Heart left ventricle (tissue), 16 donors: ENCODE data around the gene IRAK2. TPM values are rescaled to one million over a fixed set of nuclear protein-coding genes. Genes with fewer than 3 reads are reported as not detected.

ENCODE experiments used
- ATAC-seq, 4 donors: fragments of 200-7000 bp; cut with Tn5 transposase; one replicate each; pipeline ENCODE4 v1.9.1; 2020 to 2022; ENCODE audit warnings: moderate library complexity in 4 of 4, mild to moderate bottlenecking in 3 of 4, moderate number of reproducible peaks in 1 of 4
- DNase-seq, 5 donors: peaks; one replicate each; pipeline ENCODE4 v3.0.0-alpha.2; 2020
- H3K27ac ChIP-seq, 12 donors: fragments of 200-600 bp; sonication (generic) in 4 of 12; one replicate each; pipeline versions ENCODE4 v1.5.0 to v1.8.0; 2016 to 2022; ENCODE audit warnings: mild to moderate bottlenecking in 2 of 12
- H3K27me3 ChIP-seq, 9 donors: fragments of 200-600 bp; sonication (generic) in 2 of 9; one replicate each; pipeline versions ENCODE4 v1.5.1 to v1.8.0; 2016 to 2022; ENCODE audit warnings: mild to moderate bottlenecking in 3 of 9
- H3K36me3 ChIP-seq, 9 donors: fragments of 200-600 bp; sonication (generic) in 2 of 9; one replicate each; pipeline versions ENCODE4 v1.5.0 to v1.8.0; 2018 to 2022; ENCODE audit warnings: mild to moderate bottlenecking in 2 of 9
- H3K4me1 ChIP-seq, 12 donors: fragments of 200-600 bp; sonication (generic) in 4 of 12; one replicate each; pipeline versions ENCODE4 v1.5.0 to v1.8.0; 2016 to 2022; ENCODE audit warnings: mild to moderate bottlenecking in 3 of 12
- H3K4me3 ChIP-seq, 12 donors: fragments of 200-600 bp; sonication (generic) in 4 of 12; one replicate each; pipeline versions ENCODE4 v1.5.0 to v1.8.0; 2017 to 2022; ENCODE audit warnings: mild to moderate bottlenecking in 9 of 12, moderate library complexity in 4 of 12
- H3K9me3 ChIP-seq, 12 donors: fragments of 200-600 bp; sonication (generic) in 4 of 12; one replicate each; pipeline versions ENCODE4 v1.5.0 to v1.8.0; 2016 to 2022; ENCODE audit warnings: mild to moderate bottlenecking in 1 of 12
- CTCF ChIP-seq, 12 donors: fragments of 200-600 bp; sonication (generic) in 4 of 12; IDR thresholded peaks; one replicate each; pipeline versions ENCODE4 v1.5.0 to v1.8.0; 2018 to 2022; ENCODE audit warnings: antibody characterized with exemption in 12 of 12, mild to moderate bottlenecking in 5 of 12
- POLR2A ChIP-seq, 2 donors: fragments of 450-650 bp; IDR thresholded peaks; one replicate each; pipeline ENCODE4 v1.6.1; 2017; ENCODE audit warnings: antibody characterized with exemption in 2 of 2, mild to moderate bottlenecking in 2 of 2, moderate library complexity in 2 of 2
- WGBS, 4 donors: extraction: QIAGEN DNeasy Blood & Tissue Kit in 2 of 4; methylation state at CpG; one replicate each; pipeline versions ENCODE4 v1.1.5 to v1.1.7; 2013 to 2018; 5-methylcytosine and 5-hydroxymethylcytosine counted together
- intact Hi-C, 10 donors: fragments of 100-400 bp; cut with DNase I; formaldehyde crosslinking; loops; one replicate each; pipeline versions ENCODE4 v1.11.1 to v1.14.2; 2022
- polyA plus RNA-seq, 2 donors: library from polyadenylated mRNA; stranded (reverse); fragments of 200-250 nt; gene quantifications; one replicate each; pipeline ENCODE4 v1.2.3, GENCODE V29; 2013
- total RNA-seq, 9 donors: library from RNA; depleted of rRNA in 2 of 9; stranded (reverse); fragments of >200 nt in 2 of 9; fragmentation: NEBNext Ultra II Directional in 3 of 9; extraction: Animal tissue kit (Norgen Biotek cat#: 25700) in 3 of 9; gene quantifications; one replicate each; pipeline versions ENCODE4 v1.1.0 to v1.2.4, GENCODE V29; 2016 to 2023
- donor health status: ischemic (EF 13 %, LVEDD 7.1; RV severe dilation, severe dysfunction).
- donor health status: healthy with polysubstance abuse.
- donor health status: DM: no; HTN: yes; CAD: no.
- donor health status: DM: no; HTN: no; CAD: no.
- donor health status: ischemic (EF 25% LVEDD 6.9; RV normal size, moderate dysfunction).
- donor health status: ischemic (EF 25% LVEDD 5.7; RV mildly dilated, moderate dysfunction).
- donor health status: healthy.
- donor health status: DM: yes; HTN: yes; CAD: no.
- donor health status: ischemic (EF 35%, LVEDD 5.7; RV mildly dilated, moderate dysfunction).
- donor health status: nonischemic (EF 11% LVEDD 7.7; RV severe dilation, severe dysfunction).
- donor health status: DM: yes; HTN: yes; CAD: no.
- donor health status: PGD.
- donor health status: ischemic (EF 29% LVEDD 5.4; RV normal size, mild dysfunction).
- donor health status: nonischemic (EF 23%, LVEDD 6.1; RV moderate dilation, normal function).

The IRAK2 gene
- total and polyA plus RNA-seq, 11 donors: 0.46 to 6.3 (median 1.4) TPM

- Histone ChIP-seq H3K9me3 (no peaks in the 10 kb centered on the region), H3K27ac (peak overlapping the region in 5 of 12 donors; percentile 1 to 64 (median 13)), H3K36me3 (peaks cover 0 to 7% (median 0%) of the 10 kb centered on the region in 9 donors), H3K27me3 (no peaks in the 10 kb centered on the region), H3K4me3 (no peak overlapping the region), H3K4me1 (peaks cover 0 to 55% (median 23%) of the 10 kb centered on the region in 12 donors)
- DNase-seq: no peak
- 68 to 75% (median 73%) methylated on average over 12 of the region's 12 CpGs for WGBS, 4 donors
- ATAC-seq: peak in 1 of 4 donors; percentile 19
- intact Hi-C loops: no loop called here
- TF ChIP-seq CTCF (IDR thresholded peaks at IDR 0.05) (no peak), POLR2A (IDR thresholded peaks at IDR 0.05) (no peak)
Observed at GRCh38 chr3:10185804-10186762, 21.4 kb downstream of the IRAK2 start.

GRCh38 chr3:10187290-10187876, 22.7 kb downstream of the IRAK2 start:
- intact Hi-C loops: no loop called here
- no peak for ATAC-seq
- WGBS, 4 donors: 78 to 92% (median 86%) methylated on average over 4 of the region's 4 CpGs
- no peak for DNase-seq
- Histone ChIP-seq H3K27ac (peak overlapping the region in 1 of 12 donors; percentile 39), H3K27me3 (no peaks in the 10 kb centered on the region), H3K9me3 (no peaks in the 10 kb centered on the region), H3K4me1 (peaks cover 0 to 66% (median 34%) of the 10 kb centered on the region in 12 donors), H3K4me3 (no peak overlapping the region), H3K36me3 (peaks cover 0 to 7% (median 0%) of the 10 kb centered on the region in 9 donors)
- TF ChIP-seq POLR2A (IDR thresholded peaks at IDR 0.05) (no peak), CTCF (IDR thresholded peaks at IDR 0.05) (no peak)

- H3K36me3 ChIP-seq: peaks cover 0 to 7% (median 0%) of the 10 kb centered on the region in 9 donors
- no peak overlapping the region for H3K4me3 ChIP-seq
- no peaks in the 10 kb centered on the region for H3K9me3 ChIP-seq
- WGBS, 4 donors: 83 to 93% (median 90%) methylated on average over 2 of the region's 2 CpGs
- DNase-seq (no peak), ATAC-seq (no peak)
- no peaks in the 10 kb centered on the region for H3K27me3 ChIP-seq
- peaks cover 0 to 72% (median 40%) of the 10 kb centered on the region in 12 donors for H3K4me1 ChIP-seq
- peak overlapping the region in 1 of 12 donors; percentile 42 for H3K27ac ChIP-seq
- intact Hi-C loops: no loop called here
- no peak for TF ChIP-seq POLR2A (IDR thresholded peaks at IDR 0.05)
- no peak for TF ChIP-seq CTCF (IDR thresholded peaks at IDR 0.05)
Observed at GRCh38 chr3:10187944-10188343, 23.2 kb downstream of the IRAK2 start.
